ENCODE measurements around the gene ZNF362. TPM values are rescaled to one million over a fixed set of nuclear protein-coding genes. Genes with fewer than 3 reads are reported as not detected.
A peak's percentile ranks its signal among the peaks of the same experiment; 100 is the strongest.
"Not testable (repeated sequence)": the region's sequence is repeated elsewhere in the genome, so short reads cannot be mapped to it uniquely, and the experiment has no call there.

ZNF362 gene
- total RNA-seq, 4 donors from 2014 or later: 3.6 to 18.9 (median 13.7) TPM

DNA sequence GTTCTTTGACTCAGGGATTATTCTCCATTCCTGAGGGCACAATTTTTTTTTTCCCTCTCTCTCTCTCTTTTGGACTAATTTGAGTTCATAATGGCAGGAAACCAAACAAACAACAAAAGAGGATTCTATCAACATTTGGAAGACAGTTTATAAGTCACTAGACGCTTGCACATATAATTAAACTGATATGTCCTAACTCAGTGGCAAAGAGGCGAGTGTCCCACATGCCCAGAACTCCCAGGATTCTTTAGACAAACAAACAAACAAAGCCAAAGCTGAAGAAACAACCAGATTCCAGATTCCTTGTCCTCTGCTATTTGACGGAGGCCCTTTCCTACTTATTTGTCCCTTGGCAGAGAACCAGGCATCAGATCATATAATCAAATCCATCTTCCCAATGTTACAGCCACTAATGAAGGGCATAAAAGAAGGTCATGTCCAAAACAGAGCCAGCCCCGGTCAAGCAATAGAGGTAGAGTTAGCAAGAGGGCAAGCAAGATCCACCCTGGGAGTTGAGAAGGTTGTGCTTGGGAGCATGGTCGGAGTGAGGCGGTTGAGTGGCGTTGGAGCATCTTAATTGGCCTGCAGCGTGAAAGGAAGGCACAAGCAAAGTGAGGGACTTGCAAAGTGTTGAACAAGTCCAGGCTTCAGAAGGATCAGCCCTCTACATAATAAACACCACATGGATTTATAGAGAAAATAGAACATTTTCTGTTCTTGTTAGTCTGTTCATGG is 30.3 kb downstream of the ZNF362 start:
- WGBS, 2 donors: 71 to 73% methylated on average over 8 of the region's 8 CpGs
- Histone ChIP-seq H3K27me3 (no peaks in the 10 kb centered on the region), H3K27ac (peak overlapping the region in 1 of 4 donors; percentile 11), H3K4me1 (peaks cover 0 to 17% (median 0%) of the 10 kb centered on the region in 3 donors), H3K4me3 (no peak overlapping the region), H3K36me3 (peaks cover 1 to 76% (median 8%) of the 10 kb centered on the region in 3 donors), H3K9me3 (no peaks in the 10 kb centered on the region)
- no peak for DNase-seq
- TF ChIP-seq POLR2A (IDR thresholded peaks at IDR 0.05): no peak
- TF ChIP-seq, protein P1, sequence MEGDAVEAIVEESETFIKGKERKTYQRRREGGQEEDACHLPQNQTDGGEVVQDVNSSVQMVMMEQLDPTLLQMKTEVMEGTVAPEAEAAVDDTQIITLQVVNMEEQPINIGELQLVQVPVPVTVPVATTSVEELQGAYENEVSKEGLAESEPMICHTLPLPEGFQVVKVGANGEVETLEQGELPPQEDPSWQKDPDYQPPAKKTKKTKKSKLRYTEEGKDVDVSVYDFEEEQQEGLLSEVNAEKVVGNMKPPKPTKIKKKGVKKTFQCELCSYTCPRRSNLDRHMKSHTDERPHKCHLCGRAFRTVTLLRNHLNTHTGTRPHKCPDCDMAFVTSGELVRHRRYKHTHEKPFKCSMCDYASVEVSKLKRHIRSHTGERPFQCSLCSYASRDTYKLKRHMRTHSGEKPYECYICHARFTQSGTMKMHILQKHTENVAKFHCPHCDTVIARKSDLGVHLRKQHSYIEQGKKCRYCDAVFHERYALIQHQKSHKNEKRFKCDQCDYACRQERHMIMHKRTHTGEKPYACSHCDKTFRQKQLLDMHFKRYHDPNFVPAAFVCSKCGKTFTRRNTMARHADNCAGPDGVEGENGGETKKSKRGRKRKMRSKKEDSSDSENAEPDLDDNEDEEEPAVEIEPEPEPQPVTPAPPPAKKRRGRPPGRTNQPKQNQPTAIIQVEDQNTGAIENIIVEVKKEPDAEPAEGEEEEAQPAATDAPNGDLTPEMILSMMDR (IDR thresholded peaks at IDR 0.05): no peak
- intact Hi-C loops (cut with DNase I): no loop called here

DNA sequence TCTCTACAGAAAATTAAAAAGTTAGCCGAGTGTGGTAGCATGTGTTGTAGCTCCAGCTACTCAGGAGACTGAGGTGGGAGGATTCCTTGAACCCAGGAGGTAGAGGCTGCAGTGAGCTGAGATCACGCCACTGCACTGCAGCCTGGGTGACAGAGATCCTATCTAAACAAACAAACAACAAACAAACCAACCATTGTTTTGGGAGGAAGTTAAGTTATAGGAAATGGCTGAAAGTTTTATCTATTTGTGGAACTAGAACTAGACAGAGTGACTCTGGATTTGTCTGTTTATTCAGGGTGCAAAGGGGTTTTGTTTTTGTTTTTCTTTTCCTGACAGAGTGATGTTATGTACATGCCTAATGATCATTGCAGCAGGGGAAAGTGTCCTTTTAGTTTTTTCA is 31.0 kb downstream of the ZNF362 start:
- Histone ChIP-seq H3K27ac (peak overlapping the region in 1 of 4 donors; percentile 11), H3K4me1 (peaks cover 0 to 17% (median 0%) of the 10 kb centered on the region in 3 donors), H3K9me3 (no peaks in the 10 kb centered on the region), H3K36me3 (peaks cover 0 to 69% (median 4%) of the 10 kb centered on the region in 3 donors), H3K4me3 (no peak overlapping the region), H3K27me3 (no peaks in the 10 kb centered on the region)
- intact Hi-C loops (cut with DNase I): no loop called here
- no peak for DNase-seq
- 44 to 69% methylated on average over 2 of the region's 2 CpGs for WGBS, 2 donors
- TF ChIP-seq, protein P1 (IDR thresholded peaks at IDR 0.05): no peak
- no peak for TF ChIP-seq POLR2A (IDR thresholded peaks at IDR 0.05)

DNA sequence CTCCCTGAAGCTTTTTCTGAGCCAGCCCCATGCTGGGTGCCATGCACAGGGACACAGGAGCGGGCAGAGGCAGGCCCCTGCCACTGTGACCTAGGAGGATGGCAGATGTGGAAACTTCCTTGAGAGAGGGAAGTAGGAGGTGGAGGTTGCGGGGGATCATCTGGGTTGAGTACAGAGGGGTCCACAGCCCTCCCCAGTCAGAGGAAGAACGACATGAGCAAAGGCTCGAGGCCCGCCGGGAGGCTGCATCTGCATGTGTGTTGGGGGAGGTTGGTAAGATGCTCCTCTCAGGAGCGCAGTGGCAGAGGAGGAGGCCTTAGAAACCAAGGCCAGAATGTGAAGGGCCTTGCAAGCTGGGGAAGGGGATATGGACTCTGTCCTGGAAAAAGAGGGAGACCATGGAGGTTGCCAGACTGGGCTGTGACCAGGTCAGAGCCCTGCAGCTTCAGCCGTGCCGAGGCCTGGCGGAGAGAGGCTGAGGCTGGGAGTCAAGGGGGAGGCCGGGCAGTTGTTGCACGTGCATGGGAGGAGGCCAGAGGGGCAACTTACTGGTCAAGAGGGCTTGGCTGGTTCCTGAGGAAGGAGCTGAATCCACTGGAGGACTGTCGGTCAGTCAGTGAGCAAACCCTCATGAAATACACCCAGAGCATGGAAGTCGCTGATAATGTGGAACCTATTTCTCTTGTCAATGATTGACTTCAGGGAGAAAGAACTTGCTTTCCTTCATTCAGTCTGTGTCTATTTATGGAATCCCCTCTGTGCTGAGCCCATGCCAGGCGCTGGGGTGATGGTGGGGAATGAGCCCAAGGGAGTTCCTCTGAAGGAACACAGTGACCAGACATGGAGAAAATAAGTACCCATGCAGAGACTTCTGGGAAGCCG is 32.9 kb downstream of the ZNF362 start:
- no peaks in the 10 kb centered on the region for H3K9me3 ChIP-seq
- H3K27ac ChIP-seq: peak overlapping the region in 1 of 4 donors; percentile 9
- 89 to 91% methylated on average over 13 to 16 of the region's 16 CpGs for WGBS, 2 donors
- no peak overlapping the region for H3K4me3 ChIP-seq
- peaks cover 0 to 32% (median 0%) of the 10 kb centered on the region in 3 donors for H3K4me1 ChIP-seq
- H3K36me3 ChIP-seq: peaks cover 0 to 69% (median 0%) of the 10 kb centered on the region in 3 donors
- no peaks in the 10 kb centered on the region for H3K27me3 ChIP-seq
- no peak for DNase-seq
- intact Hi-C loops (cut with DNase I): no loop called here
- no peak for TF ChIP-seq POLR2A (IDR thresholded peaks at IDR 0.05)
- TF ChIP-seq, protein P1 (IDR thresholded peaks at IDR 0.05): no peak

DNA sequence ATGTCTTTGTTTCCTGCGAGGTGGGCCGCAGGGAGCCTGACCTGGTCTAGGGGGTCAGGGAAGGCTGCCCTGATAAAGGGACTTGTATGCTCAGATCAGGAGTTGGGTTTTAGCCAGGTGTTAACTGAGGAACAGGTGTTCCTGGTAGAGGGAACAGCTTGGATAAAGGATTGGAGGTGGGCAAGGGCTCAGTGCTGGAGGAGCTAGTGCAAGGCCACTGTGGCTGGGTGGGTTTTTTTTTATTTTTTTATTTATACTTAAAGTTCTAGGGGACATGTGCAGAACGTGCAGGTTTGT is 33.5 kb downstream of the ZNF362 start:
- Histone ChIP-seq H3K36me3 (peaks cover 0 to 69% (median 0%) of the 10 kb centered on the region in 3 donors), H3K4me1 (peaks cover 0 to 32% (median 0%) of the 10 kb centered on the region in 3 donors), H3K4me3 (no peak overlapping the region), H3K27ac (peak overlapping the region in 1 of 4 donors; percentile 9), H3K9me3 (no peaks in the 10 kb centered on the region), H3K27me3 (no peaks in the 10 kb centered on the region)
- WGBS, 2 donors: 89 to 97% methylated on average over 3 of the region's 3 CpGs
- DNase-seq: no peak
- intact Hi-C loops (cut with DNase I): no loop called here
- TF ChIP-seq, protein P1 (IDR thresholded peaks at IDR 0.05): no peak
- no peak for TF ChIP-seq POLR2A (IDR thresholded peaks at IDR 0.05)

DNA sequence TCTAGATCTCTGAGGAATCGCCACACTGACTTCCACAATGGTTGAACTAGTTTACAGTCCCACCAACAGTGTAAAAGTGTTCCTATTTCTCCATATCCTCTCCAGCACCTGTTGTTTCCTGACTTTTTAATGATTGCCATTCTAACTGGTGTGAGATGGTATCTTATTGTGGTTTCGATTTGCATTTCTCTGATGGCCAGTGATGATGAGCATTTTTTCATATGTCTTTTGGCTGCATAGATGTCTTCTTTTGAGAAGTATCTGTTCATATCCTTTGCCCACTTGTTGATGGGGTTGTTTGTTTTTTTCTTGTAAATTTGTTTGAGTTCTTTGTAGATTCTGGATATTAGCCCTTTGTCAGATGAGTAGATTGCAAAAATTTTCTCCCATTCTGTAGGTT is 34.3 kb downstream of the ZNF362 start:
- 80 to 100% methylated on average over 1 of the region's 2 CpGs for WGBS, 2 donors
- intact Hi-C loops (cut with DNase I); H3K27ac ChIP-seq; H3K4me3 ChIP-seq; DNase-seq; H3K27me3 ChIP-seq; H3K9me3 ChIP-seq: not testable (repeated sequence)
- peaks cover 0 to 40% (median 7%) of the 10 kb centered on the region in 3 donors for H3K4me1 ChIP-seq
- H3K36me3 ChIP-seq: peaks cover 0 to 69% (median 0%) of the 10 kb centered on the region in 3 donors
